GM12865 (cell line): ENCODE results near the gene TMEM107.
A peak's percentile ranks its signal among the peaks of the same experiment; 100 is the strongest.

Experiments used
- DNase-seq: peaks from one replicate; pipeline ENCODE4 v3.0.0; 2010; ENCODE audit warnings: low read depth
- H3K4me3 ChIP-seq: 2 replicates; pipeline ENCODE4 v1.5.1; 2011; ENCODE audit warnings: mild to moderate bottlenecking, low read depth, low read length, control low read depth
- CTCF ChIP-seq: IDR thresholded peaks from 2 replicates; pipeline ENCODE4 v1.5.1; 2011; ENCODE audit warnings: low read length, control low read depth, low read depth, inconsistent platforms; ENCODE audit not compliant: insufficient read depth; ENCODE audit errors: missing control alignments

The TMEM107 gene

GRCh38 chr17:8176197-8176940 is at the start of gene TMEM107:
TMEM107 (minus strand) TSS chr17:8176380; CDS start chr17:8176286, 94 bp downstream.
- DNase-seq, result peak; percentile 92
- peak within 1 kb of the TSS; percentile 78 for H3K4me3 ChIP-seq
- peak; percentile 4 for TF ChIP-seq CTCF

DNA sequence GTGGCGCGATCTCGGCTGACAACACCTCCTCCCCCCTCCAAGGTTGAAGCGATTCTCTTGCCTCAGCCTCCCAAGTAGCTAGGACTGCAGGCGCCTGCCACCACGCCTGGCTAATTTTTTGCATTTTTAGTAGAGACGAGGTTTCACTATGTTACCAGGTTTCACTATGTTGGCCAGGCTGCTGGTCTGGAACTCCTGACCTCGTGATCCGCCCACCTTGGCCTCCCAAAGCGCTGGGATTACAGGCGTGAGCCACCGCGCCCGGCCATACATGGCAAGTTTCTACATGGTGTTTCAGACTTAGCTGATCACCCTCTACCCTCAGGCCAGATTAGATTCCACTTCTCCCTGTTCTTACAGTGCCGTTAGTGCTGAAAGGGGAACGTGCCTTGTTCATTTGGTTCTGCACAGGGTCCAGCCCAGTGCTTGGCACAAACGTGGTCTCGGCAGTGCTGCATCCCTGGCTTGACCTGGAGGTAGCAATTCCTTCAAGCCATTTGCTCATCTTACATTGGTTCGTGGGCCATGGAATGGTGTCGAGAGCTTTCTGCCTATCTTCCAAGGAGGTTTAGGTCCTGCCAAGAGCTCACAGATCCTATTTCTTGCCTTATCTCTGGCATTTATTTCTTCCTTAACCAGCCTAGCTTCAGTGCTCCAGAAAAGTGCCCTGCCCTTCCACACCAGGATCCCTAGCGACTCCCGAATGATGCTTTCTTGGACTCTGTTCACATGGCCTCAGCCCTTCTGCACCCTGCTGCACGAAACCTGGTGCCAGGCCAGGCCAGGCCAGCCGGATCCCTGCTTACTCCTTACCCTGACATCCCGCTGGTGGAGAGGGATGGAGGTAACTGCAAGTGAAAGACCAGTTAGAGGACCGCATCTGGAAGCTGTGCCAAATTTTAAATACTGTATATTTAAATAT is 49.0 kb upstream of the TMEM107 start:
- peak; percentile 16 for DNase-seq
- H3K4me3 ChIP-seq, result no peak overlapping the region
- no peak for TF ChIP-seq CTCF

DNA sequence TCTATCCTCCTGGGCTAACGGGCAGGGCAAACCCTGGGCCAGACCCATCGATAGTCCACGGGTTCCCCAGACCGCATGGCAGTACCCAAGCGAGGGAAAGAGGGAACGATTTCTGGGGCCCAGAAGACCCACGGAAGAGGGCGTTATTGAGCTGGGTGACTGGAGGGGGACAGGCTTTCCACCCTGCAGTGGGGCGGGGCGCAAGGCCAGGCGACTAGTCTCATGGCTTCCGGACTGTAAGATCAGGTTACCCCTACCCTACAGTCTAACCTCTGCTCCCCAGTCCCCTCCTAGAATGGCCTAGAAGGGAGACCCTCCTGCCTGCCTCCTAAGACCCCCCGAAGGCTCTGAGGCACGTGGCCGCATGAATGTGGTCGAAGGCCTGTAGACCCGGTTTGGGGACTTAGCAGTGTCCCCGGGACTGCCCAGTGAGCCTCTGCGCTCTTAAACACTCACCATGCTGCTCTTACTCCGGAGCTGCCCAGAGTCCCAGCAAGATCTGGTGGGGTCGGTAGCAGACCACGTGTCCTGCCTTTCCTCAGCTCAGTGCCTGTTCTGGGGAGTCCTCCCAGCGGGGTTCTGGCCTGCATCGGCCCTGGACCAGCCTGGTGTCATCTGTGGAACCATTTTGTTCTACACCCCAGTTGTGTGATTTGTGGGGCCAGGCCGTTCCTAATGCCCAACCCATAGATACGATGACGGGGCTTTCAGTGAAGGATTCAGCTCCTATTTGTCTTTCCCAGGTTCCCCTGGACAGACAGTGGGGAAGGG is 47.4 kb upstream of the TMEM107 start:
- DNase-seq, result peak; percentile 90
- H3K4me3 ChIP-seq, result peak overlapping the region; percentile 58
- TF ChIP-seq CTCF, result peak; percentile 41

- peak; percentile 96 for DNase-seq
- TF ChIP-seq CTCF, result no peak
- peak overlapping the region; percentile 58 for H3K4me3 ChIP-seq
Measured at GRCh38 chr17:8222630-8223355, 46.6 kb upstream of the TMEM107 start.

DNA sequence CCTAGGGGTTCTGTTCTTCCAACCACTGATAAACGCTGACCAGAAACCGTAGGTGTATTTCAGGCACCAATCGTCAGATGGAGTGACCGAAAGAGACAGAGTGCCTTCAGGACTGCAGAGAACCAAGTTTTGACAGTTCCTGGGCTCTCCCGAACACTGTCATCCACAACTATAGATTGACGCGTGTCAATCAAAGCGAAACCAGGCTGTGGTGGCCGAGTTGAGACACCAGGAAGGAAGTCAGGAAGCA is 46.1 kb upstream of the TMEM107 start:
- peak; percentile 90 for DNase-seq
- peak overlapping the region; percentile 58 for H3K4me3 ChIP-seq
- TF ChIP-seq CTCF, result no peak

- no peak for TF ChIP-seq CTCF
- DNase-seq, result peak; percentile 92
- H3K4me3 ChIP-seq, result peak overlapping the region; percentile 58
Measured at GRCh38 chr17:8221663-8222379, 45.6 kb upstream of the TMEM107 start.
